NT2/D1 (cell line): ENCODE results near the gene PIP5K1C.

ENCODE experiments used
- SUZ12 ChIP-seq: IDR thresholded peaks from 2 replicates; pipeline ENCODE4 v1.6.1; 2011; ENCODE audit not compliant: insufficient read length, insufficient read depth; ENCODE audit errors: extremely low read depth
- YY1 ChIP-seq: IDR thresholded peaks from 2 replicates; pipeline ENCODE4 v1.6.1; 2011; ENCODE audit not compliant: insufficient read length, insufficient read depth
- ZNF274 ChIP-seq: IDR thresholded peaks from 2 replicates; pipeline ENCODE4 v1.6.1; 2011; ENCODE audit warnings: mild to moderate bottlenecking, low read depth, low read length

DNA sequence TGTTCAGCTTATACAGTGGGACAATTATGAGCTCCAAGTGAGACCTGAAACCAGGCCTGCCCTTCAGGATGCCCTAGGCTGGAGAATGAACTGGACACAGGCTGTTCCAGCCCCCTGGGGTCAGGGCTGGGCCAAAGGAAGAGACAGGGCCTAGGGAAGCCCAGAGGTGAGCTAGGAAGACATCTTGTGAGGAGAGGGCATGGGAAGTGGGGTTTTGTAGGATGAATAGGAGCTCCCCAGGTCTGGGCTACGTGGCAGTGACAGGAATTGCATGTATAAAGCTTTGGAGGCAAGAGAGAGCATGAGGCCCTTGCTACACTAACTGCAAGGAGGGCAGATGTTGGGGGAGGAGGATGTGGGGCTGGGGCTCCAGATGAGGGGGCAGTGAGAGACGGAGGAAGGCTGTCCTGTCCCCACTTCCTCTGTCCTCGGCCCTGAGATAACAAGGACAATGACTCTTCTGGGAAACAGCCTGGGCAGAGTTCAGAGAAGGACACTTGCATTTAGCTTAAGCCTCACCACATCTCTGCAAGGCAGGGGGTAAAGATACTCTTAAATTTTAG lies 92.1 kb downstream of the PIP5K1C start:
- no peak for TF ChIP-seq ZNF274
- no peak for TF ChIP-seq YY1
- TF ChIP-seq SUZ12: no peak
